PC-9 (cell line): ENCODE measurements around the gene CPSF4L. TPM values are rescaled to one million over a fixed set of nuclear protein-coding genes. Genes with fewer than 3 reads are reported as not detected.

ENCODE experiments used
- BruUV-seq: library from RNA; stranded (reverse); fragments of 400-500 nt; replicated peaks from 2 replicates; lab custom pipeline; 2021; lab: Mats Ljungman, UMichigan
- CTCF ChIA-PET: fragments of 300-600 bp; sonication (Branson Sonifier 250); formaldehyde crosslinking; loops from one replicate; lab custom pipeline; 2022; ENCODE audit warnings: antibody characterized with exemption; lab: Charles Lee
- POLR2A ChIA-PET: fragments of 300-600 bp; sonication (Branson Sonifier 250); formaldehyde crosslinking; loops from one replicate; lab custom pipeline; 2022; ENCODE audit warnings: antibody characterized with exemption; ENCODE audit not compliant: unreplicated experiment; lab: Charles Lee
- DNase-seq, 2 experiments: peaks; one replicate each; pipeline versions ENCODE4 v3.0.0 to v3.0.0-alpha.2; 2015 to 2022; ENCODE audit warnings: mixed read lengths in 1 of 2
- H2AFZ ChIP-seq: fragments of 200-600 bp; sonication (generic); 2 replicates; pipeline ENCODE4 v1.8.1; 2017; ENCODE audit warnings: antibody characterized with exemption
- H3F3A ChIP-seq: fragments of 200-600 bp; sonication (generic); 2 replicates; pipeline ENCODE4 v1.8.1; 2017; ENCODE audit warnings: antibody characterized with exemption, mild to moderate bottlenecking, low read depth; ENCODE audit not compliant: insufficient read depth
- H3K27ac ChIP-seq: fragments of 200-600 bp; sonication (generic); 2 replicates; pipeline ENCODE4 v1.6.1; 2016; ENCODE audit warnings: mixed run types
- H3K27me3 ChIP-seq: fragments of 200-600 bp; sonication (generic); 2 replicates; pipeline ENCODE4 v1.6.1; 2016; ENCODE audit warnings: low read depth, mixed run types; ENCODE audit not compliant: insufficient read depth
- H3K36me3 ChIP-seq: fragments of 200-600 bp; sonication (generic); 2 replicates; pipeline ENCODE4 v1.6.1; 2016; ENCODE audit warnings: low read depth, mixed run types
- H3K4me1 ChIP-seq: fragments of 200-600 bp; sonication (generic); replicated peaks from 2 replicates; pipeline ENCODE4 v1.6.1; 2016; ENCODE audit warnings: mixed run types; ENCODE audit not compliant: insufficient read depth
- H3K4me2 ChIP-seq: fragments of 200-600 bp; sonication (generic); 2 replicates; pipeline ENCODE4 v1.6.1; 2017; ENCODE audit warnings: mixed run types
- H3K4me3 ChIP-seq: fragments of 200-600 bp; sonication (generic); 2 replicates; pipeline ENCODE4 v1.6.1; 2016; ENCODE audit warnings: mixed run types
- H3K79me2 ChIP-seq: fragments of 200-600 bp; sonication (generic); 2 replicates; pipeline ENCODE4 v1.6.1; 2017; ENCODE audit warnings: low read depth, mixed run types
- H3K9me2 ChIP-seq: fragments of 200-600 bp; sonication (generic); 2 replicates; pipeline ENCODE4 v1.8.1; 2017; ENCODE audit warnings: mild to moderate bottlenecking; ENCODE audit not compliant: insufficient read depth
- H3K9me3 ChIP-seq: fragments of 200-600 bp; sonication (generic); 2 replicates; pipeline ENCODE4 v1.8.1; 2016; ENCODE audit warnings: low read depth; ENCODE audit not compliant: insufficient read depth
- H4K20me1 ChIP-seq: fragments of 200-600 bp; sonication (generic); 2 replicates; pipeline ENCODE4 v1.8.1; 2017; ENCODE audit not compliant: insufficient read depth
- CTCF ChIP-seq: fragments of 200-600 bp; sonication (generic); conservative IDR thresholded peaks from 2 replicates; pipeline ENCODE4 v1.6.1; 2017; ENCODE audit warnings: mixed run types, antibody characterized with exemption, mild to moderate bottlenecking, moderate library complexity
- EZH2 ChIP-seq: fragments of 200-600 bp; sonication (generic); IDR thresholded peaks from 2 replicates; pipeline ENCODE4 v1.8.0; 2017; ENCODE audit warnings: antibody characterized with exemption, low read depth
- intact Hi-C: fragments of 100-400 bp; cut with micrococcal nuclease; formaldehyde crosslinking; loops from one replicate; pipeline ENCODE4 v1.10.0; 2022; ENCODE audit not compliant: unreplicated experiment
- total RNA-seq: library from RNA; stranded (reverse); gene quantifications from 2 replicates; pipeline ENCODE4 v1.2.3, GENCODE V29; 2021

CPSF4L gene
- total RNA-seq, 1 experiment from 2014 or later: 0.52 TPM

- BruUV-seq: no TSS peak
- no peaks in the 10 kb centered on the region for H3K9me3 ChIP-seq
- TF ChIP-seq EZH2: no peak
- TF ChIP-seq CTCF: no peak
These were observed 11.2 kb upstream of the CPSF4L start for GRCh38 chr17:73272906-73273218.

DNA sequence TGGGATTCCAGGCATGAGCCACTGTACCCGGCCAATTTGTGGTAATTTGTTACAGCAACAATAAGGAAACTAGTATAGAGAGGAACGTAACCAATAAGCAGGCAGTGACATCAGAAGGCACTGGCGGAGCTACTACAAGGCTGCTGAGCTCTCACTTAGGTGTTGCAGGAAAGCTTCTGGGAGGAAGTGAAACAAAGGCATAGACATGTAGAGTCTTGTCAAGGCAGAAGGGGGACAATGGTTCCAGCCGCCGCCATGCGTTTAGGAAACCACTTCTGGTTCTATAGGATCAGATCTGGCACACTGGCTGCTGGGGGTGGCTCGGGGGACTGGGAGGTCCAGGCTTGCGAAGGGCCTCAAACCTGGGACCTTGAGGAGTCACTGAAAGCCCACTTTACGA lies 9.4 kb upstream of the CPSF4L start:
- TF ChIP-seq CTCF (no peak), EZH2 (no peak)
- no peaks in the 10 kb centered on the region for H3K27me3 ChIP-seq
- no peaks in the 10 kb centered on the region for H4K20me1 ChIP-seq
- H3K4me1 ChIP-seq: peaks cover 22% of the 10 kb centered on the region
- H3K4me2 ChIP-seq: no peak overlapping the region
- H3K27ac ChIP-seq: no peak overlapping the region
- peaks cover 6% of the 10 kb centered on the region; the same call in 1 of the 2 replicates for H3F3A ChIP-seq
- H3K79me2 ChIP-seq: no peaks in the 10 kb centered on the region
- intact Hi-C loops: no loop called here
- no peaks in the 10 kb centered on the region for H3K9me2 ChIP-seq
- no peak overlapping the region for H2AFZ ChIP-seq
- H3K9me3 ChIP-seq: no peaks in the 10 kb centered on the region
- ChIA-PET CTCF (no interaction called here), POLR2A (no interaction called here)
- H3K4me3 ChIP-seq: no peak overlapping the region
- no peak for DNase-seq
- no peaks in the 10 kb centered on the region for H3K36me3 ChIP-seq
- BruUV-seq: no TSS peak

More at GRCh38 chr17:73272906-73273218, 11.2 kb upstream of the CPSF4L start:
- Histone ChIP-seq H3F3A (peaks cover 7% of the 10 kb centered on the region; the same call in 1 of the 2 replicates), H3K36me3 (no peaks in the 10 kb centered on the region), H3K4me2 (no peak overlapping the region), H4K20me1 (no peaks in the 10 kb centered on the region), H3K27me3 (no peaks in the 10 kb centered on the region), H3K4me3 (no peak overlapping the region), H3K79me2 (no peaks in the 10 kb centered on the region), H3K27ac (no peak overlapping the region), H3K4me1 (peaks cover 12% of the 10 kb centered on the region), H3K9me2 (no peaks in the 10 kb centered on the region), H2AFZ (no peak overlapping the region)
- no peak for DNase-seq
- CTCF ChIA-PET: no interaction called here
- POLR2A ChIA-PET: no interaction called here
- intact Hi-C loops: no loop called here

- Histone ChIP-seq H4K20me1 (no peaks in the 10 kb centered on the region), H3K9me3 (no peaks in the 10 kb centered on the region), H3K27ac (no peak overlapping the region), H3K4me3 (no peak overlapping the region), H3F3A (peaks cover 6% of the 10 kb centered on the region; the same call in 1 of the 2 replicates), H3K79me2 (no peaks in the 10 kb centered on the region), H3K4me2 (no peak overlapping the region), H3K27me3 (no peaks in the 10 kb centered on the region), H3K9me2 (no peaks in the 10 kb centered on the region), H3K36me3 (no peaks in the 10 kb centered on the region), H2AFZ (no peak overlapping the region), H3K4me1 (peaks cover 22% of the 10 kb centered on the region)
- ChIA-PET POLR2A (no interaction called here), CTCF (no interaction called here)
- no TSS peak for BruUV-seq
- TF ChIP-seq EZH2 (no peak), CTCF (no peak)
- intact Hi-C loops: no loop called here
- DNase-seq: no peak
These were observed 8.1 kb upstream of the CPSF4L start for GRCh38 chr17:73269791-73270190.
